Activated naive CD8-positive, alpha-beta T cell treated with anti-CD3 and anti-CD28 coated beads, Interleukin-2, amount 50 U/mL, for 16 hours (primary cell): ENCODE results near the gene ABAT.
A peak's percentile ranks its signal among the peaks of the same experiment; 100 is the strongest.
"Not testable (repeated sequence)": the region's sequence is repeated elsewhere in the genome, so short reads cannot be mapped to it uniquely, and the experiment has no call there.

Experiments
- DNase-seq: peaks from one replicate; pipeline ENCODE4 v3.0.0-alpha.2; 2020; ENCODE audit warnings: low read depth, low spot score

The ABAT gene

DNA sequence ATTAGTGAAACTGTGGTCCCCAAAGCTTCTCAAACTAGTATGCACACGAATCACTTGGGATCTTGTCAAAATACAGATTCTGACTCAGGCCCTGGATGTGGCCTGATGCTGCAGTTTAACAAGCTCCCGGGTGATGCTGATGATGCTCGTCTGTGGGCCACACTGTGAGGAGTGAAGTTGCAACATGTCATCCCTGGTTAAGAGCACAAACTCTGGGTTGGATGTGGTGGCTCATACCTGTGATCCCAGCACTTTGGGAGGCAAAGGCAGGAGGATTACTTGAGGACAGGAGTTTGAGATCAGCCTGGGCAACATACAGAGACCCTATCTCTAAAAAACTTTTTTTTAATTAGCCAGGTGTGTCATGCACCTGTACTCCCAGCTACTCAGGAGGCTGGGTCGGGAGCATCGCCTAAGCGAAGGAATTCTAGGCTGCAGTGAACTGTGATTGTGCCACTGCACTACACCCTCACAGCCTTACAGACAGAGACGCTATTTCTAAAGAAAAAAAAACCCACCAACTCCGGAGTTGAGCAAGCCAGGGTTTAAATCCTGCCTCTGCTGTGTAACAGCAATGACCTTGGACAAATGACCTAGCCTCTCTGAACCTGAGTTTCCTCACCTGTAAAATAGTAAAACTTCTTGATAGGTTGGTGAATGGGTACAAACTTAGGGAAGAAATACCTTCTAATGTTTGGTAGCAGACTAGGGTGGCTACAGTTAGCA is 24.4 kb upstream of the ABAT start:
- DNase-seq: no peak

GRCh38 chr16:8651958-8652357 is 22.5 kb upstream of the ABAT start:
- not testable (repeated sequence) for DNase-seq

GRCh38 chr16:8655184-8655717 is 19.2 kb upstream of the ABAT start:
- DNase-seq: no peak

- no peak for DNase-seq
These were observed 18.0 kb upstream of the ABAT start for GRCh38 chr16:8656376-8656775.

- peak; percentile 11 for DNase-seq
These were observed 13.5 kb upstream of the ABAT start for GRCh38 chr16:8660841-8661301.

- DNase-seq: no peak
These were observed 12.7 kb upstream of the ABAT start for GRCh38 chr16:8661703-8662102.

- no peak for DNase-seq
These were observed 11.0 kb upstream of the ABAT start for GRCh38 chr16:8663192-8664089.

- DNase-seq: no peak
These were observed 8.9 kb upstream of the ABAT start for GRCh38 chr16:8665529-8665928.

- DNase-seq: no peak
These were observed 6.9 kb upstream of the ABAT start for GRCh38 chr16:8667492-8667891.

DNA sequence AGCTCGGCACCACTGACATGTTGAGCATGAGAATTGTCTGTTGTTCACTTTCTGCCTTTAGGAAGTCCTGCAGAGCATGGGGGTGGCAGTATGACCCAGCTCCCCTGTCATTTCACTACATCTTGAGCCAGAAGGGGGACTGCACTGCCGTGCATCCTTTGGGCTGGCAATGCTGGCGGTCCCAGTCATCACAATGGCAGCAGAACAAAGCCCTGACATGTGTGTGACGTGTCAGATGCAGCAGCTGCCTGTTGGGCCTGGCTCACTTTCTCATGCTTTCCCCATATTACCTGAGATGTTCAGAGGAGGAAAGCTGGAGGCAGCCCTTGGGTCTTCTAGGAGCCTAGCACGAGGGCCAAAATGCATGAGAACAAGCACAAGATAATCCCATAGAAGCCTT is 6.3 kb upstream of the ABAT start:
- DNase-seq: no peak

- no peak for DNase-seq
These were observed 4.9 kb upstream of the ABAT start for GRCh38 chr16:8669481-8669880.

DNA sequence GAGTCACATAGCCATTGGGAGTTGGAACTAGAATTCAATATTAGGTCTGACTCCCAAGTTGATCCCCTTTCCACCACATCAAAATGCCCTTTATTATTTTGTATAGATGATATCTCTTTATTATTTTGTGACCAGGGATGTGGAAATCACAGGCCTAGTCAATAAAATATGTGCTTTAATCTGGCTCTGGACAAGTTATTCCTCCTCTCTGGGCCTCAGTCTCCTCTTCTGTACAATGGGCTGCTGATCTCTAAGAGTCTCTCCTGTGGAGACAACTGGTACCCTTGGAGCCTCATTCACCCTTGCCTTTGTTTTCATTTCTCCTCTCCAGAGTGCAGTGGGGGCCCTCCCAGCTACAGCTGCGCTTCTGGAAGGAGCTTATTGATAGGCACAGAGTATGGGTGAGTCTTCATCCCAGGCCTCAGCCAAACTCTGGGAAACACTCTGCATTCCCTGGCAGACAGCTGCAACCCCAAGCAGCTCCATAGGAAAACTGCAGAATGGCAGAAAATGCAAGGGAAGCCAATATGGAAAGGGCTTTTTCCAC is 4.3 kb upstream of the ABAT start:
- DNase-seq: no peak

- no peak for DNase-seq
These were observed 605 bp upstream of the ABAT start for GRCh38 chr16:8673611-8674412.

GRCh38 chr16:8675183-8676159 is 1.1 kb downstream of the ABAT start:
- DNase-seq: peak; percentile 15

GRCh38 chr16:8676160-8676547 is 1.7 kb downstream of the ABAT start:
- no peak for DNase-seq

- no peak for DNase-seq
These were observed 2.4 kb downstream of the ABAT start for GRCh38 chr16:8676737-8677375.

- DNase-seq: no peak
These were observed 3.1 kb downstream of the ABAT start for GRCh38 chr16:8677481-8677880.

GRCh38 chr16:8678068-8678927 is 3.9 kb downstream of the ABAT start:
- no peak for DNase-seq

DNA sequence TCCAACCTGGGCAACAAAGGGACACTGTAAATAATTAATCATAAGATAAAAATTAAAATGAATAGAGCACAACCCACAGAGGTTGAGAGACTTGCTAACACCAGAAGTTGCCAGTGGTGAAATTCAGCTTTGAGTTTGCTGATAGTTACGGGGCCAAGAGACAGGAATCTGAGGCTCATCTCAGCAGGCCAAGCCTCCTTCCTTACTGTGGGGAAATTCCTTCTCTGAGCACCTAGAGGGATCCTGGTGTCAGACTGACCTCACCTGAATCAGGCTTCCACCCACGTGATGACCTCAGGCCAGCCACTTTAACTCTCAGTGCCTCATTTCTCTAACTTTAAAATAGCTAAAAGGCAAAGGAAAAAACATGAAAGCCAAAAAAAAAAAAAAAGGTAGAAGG is 4.7 kb downstream of the ABAT start:
- DNase-seq: no peak
